A172 (cell line): Measurements from ENCODE around the gene SLC39A9. TPM values are rescaled to one million over a fixed set of nuclear protein-coding genes. Genes with fewer than 3 reads are reported as not detected.

ENCODE experiments used
- DNase-seq: peaks from one replicate; pipeline ENCODE4 v3.0.0-alpha.2; 2015; ENCODE audit warnings: low spot score
- total RNA-seq: library from RNA; depleted of rRNA; stranded (reverse); fragments of >200 nt; shearing (Covaris generic); gene quantifications from 2 replicates; pipeline ENCODE4 v1.2.3, GENCODE V29; 2014; rRNA removed

The SLC39A9 gene, protein sequence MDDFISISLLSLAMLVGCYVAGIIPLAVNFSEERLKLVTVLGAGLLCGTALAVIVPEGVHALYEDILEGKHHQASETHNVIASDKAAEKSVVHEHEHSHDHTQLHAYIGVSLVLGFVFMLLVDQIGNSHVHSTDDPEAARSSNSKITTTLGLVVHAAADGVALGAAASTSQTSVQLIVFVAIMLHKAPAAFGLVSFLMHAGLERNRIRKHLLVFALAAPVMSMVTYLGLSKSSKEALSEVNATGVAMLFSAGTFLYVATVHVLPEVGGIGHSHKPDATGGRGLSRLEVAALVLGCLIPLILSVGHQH
- total RNA-seq = 53.9 and 64.5 TPM in 2 replicates

DNA sequence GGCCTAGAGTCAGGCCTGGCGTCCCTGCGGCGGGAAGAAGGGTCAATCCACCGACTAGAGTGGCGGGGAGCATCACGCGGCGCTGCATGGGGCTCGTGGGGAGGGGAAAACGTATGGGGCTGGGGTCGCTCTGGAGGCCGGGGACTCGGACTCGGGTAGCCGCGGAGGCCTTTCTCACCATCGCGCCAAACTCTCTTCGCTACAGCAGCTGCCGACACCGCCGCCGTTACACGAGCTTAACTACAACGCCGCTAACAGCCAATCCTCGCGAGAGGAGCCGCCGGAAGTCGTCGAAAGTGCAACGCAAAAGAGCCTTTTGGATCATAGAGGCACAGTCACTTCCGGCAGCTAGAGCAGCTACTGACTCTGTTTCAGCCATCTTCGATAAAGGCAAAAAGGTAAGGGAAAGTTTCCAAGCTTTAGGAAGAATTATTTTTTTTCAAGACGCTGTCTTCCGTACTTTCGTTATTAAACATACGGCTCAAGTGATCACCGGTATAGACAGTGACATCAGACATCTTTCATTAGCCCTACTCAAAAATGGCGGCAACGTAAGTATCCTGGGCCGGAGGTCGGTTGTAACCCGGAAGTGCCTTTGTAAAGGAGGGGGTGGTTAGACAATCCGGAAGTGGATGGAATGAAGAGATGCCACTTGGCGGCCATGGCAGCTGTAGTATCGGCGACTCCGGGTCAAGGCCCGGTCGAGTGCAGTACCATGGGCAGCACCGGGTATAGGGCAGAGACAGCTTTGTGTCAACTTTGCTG lies at the start of gene SLC39A9, which contains the start of gene ERH:
TSS of gene SLC39A9 (plus strand) at position 640 of the 765 bp plus-strand sequence. CDS start 678 bp downstream, outside the sequence.
TSS of gene ERH (minus strand) at position 247 of the 765 bp plus-strand sequence. CDS start at position 181, 66 bp downstream.
- peak; percentile 90 for DNase-seq

DNA sequence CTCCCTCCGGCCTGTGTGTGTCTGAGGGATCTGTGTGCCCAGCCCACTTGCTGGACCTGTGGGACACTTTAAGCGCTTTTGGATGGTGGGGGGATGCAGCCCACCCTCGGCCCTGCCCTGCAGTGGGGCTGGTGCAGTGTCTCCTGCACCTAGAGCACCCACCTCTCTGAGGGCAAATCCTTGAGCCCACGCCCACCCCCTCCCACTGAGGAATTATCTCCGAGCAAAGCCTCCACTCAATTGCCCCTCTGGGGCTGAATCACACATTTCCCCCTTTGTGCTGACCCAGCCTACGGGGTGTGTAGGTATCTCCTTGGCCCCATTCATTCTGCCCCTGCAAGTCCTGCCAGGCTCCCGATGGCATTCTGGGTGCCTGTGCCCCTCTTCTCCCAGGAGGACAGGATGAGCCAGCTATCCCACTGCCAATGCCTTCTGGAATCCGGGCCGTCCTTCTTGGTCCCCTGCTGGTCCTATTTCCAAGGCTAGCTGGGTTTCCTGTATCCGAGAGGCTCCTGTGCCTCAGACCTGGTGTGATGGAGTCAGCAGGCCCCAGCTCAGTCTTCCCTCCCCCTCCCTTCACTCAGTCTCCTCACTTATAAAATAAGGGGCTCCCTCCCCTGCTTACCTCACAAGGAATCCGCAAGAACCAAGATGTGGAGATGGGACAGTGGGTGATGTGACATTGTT lies 49.3 kb upstream of the SLC39A9 start:
- DNase-seq = no peak

DNA sequence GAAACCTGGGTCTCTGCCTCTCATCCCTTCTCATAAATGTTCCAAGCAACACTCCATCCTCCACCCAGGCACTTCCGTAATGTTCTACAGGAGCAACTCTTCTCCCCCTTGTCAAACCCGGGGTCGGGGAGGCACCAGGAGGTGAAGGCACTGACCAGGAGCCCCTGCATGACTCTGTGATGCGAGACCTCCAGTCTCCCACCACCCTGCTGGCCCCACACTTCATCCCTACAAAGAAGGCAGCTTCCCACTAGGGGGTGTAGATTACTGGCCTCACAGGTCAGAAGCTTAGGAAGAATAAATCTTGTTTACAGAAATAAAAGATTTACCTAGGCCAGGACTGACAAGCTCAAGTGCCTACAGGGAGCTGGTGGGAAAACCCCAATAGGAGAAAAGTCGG lies 47.6 kb upstream of the SLC39A9 start:
- DNase-seq = no peak

DNA sequence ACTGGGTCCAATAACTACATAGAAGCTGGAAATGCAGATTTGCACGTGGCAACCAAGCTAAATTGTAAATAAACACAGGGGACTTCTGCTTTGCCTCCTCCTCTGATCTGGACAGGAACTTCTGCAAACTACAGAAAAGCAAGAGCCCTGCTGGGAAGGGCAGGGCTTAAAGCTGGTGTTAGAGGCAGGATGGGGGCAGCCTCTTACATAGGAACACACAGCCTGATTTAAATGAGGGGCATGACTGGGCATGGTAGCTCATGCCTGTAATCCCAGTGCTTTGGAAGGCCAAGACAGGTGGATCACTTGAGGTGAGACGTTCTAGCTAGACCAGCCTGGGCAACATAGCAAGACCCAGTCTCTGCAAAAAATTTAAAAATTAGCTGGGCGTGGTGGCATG lies 47.1 kb upstream of the SLC39A9 start:
- no peak for DNase-seq

DNA sequence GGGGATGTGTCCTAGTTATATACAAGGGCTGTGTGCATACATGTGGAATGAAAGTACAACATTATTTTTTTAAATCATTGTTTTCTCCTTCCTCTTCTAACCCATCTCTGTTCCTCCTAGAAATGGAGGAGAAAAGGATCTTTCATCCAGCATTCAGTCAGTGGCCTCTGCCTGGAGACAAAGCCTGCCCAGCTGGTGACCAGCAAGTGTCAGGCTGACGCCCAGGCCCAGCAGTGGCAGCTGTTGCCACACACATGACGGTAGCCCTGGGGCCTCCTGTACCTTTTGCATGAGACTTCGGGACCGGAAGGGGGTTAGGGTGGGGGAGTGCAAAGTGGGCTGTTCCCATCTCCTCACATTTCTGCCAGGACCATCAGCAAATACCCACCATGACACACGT lies 46.6 kb upstream of the SLC39A9 start:
- DNase-seq = no peak

DNA sequence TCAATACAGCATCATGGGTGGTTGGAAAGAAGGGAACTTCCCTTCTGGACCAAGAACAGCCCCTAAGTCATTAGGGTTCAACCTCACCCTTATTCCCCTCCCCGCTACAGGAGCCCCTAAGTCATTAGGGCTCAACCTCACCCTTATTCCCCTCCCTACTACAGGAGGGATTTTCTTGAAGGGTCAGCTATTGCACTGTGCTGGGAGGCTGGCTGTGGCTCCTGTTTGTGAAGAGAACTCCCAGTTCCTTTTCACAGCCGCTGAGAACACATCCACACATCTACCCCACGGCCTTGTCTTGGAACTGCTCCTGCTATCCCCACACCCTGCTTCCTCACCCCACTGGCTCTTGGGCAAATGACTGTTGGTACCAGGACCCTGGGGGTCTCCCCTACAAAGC lies 45.3 kb upstream of the SLC39A9 start:
- DNase-seq = no peak

DNA sequence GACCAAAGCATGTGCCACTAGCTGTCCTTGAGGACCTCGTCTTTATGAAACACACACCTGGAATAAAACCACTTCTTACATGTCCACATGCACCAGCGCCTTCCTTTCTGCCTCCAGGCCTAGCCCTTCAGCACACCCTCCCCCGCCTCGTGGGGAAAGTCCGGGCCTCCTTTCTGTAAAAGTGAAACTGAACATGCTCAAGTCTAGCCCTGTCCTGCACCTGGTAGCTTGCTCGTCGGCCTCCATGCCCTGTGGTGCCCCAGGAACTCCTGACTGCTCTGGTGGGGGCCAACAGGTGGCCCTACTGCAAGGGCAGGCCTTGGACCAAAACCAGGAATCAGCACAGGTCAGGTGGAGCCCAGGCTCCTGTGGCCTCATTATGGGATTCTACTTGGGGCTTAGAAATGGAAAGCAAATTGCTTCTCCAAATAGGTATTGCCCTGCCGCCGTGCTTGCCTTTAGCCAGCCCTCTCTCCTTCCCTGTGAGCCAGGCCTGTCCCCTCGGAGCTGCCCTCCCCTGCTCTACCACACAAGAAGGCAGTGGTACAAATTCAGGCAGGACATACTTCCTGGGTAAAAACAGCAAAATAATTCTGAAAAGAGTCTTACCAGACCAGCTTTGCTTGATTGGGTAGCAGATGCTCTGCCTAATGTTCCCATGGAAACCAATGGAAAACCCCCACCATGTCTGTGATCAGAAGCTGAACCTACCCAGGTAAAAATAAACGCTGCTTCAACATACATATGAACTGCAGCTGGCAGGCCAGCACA lies 43.9 kb upstream of the SLC39A9 start:
- no peak for DNase-seq

DNA sequence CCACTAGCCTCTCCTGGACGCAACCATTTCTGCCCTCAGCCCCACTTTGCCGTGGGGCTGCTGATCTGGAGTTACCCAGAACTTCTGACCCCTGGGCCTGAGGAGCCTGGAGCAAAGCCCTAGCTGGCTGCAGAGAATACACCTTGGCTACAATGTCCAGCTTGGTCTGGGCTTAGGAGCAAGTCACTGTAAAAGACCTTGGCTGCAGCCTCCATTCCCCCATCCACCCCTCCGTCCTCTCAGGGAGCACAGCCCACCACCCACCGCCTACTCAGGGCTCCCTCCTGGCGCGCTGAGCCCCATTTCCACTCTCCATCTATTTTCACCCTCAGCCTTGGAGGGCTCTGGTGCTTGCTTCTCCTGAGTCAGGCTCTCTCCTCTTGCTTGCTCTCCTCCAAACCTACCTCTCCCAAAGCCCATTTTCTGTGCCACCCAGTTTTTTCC lies 43.3 kb upstream of the SLC39A9 start:
- no peak for DNase-seq

DNA sequence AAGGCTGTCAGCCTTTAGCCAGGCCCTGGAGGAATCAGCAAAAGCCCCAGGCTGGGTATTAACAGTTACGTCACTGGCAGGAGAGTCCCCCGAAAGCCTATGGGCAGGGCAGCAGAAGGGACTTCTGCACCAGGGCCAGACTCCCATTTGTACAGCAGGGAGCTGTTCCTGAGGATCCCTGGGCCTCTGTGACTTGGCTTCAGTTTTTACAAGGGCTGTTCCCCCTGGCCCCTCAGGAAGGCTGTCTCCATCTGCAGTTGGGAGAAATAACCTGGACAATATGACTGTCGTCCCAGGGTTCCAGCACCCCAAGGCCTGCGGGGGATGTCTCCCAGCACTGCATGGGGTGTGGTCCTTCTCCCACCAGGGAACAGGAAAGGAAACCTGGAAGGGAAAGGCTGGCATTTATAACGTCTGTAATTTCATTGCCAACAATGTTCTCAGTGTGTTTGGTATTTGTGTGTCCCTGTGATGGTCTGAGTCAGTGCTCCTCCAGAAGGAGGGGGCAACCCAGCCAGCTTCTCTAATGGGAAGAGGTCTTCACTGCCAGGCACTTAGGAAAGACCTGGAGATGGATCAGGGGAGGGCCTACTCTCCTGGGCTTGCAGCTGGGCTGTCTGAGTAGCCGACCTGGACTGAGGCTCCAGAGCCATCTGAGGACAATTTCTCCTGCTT lies 42.7 kb upstream of the SLC39A9 start:
- peak; percentile 54 for DNase-seq

DNA sequence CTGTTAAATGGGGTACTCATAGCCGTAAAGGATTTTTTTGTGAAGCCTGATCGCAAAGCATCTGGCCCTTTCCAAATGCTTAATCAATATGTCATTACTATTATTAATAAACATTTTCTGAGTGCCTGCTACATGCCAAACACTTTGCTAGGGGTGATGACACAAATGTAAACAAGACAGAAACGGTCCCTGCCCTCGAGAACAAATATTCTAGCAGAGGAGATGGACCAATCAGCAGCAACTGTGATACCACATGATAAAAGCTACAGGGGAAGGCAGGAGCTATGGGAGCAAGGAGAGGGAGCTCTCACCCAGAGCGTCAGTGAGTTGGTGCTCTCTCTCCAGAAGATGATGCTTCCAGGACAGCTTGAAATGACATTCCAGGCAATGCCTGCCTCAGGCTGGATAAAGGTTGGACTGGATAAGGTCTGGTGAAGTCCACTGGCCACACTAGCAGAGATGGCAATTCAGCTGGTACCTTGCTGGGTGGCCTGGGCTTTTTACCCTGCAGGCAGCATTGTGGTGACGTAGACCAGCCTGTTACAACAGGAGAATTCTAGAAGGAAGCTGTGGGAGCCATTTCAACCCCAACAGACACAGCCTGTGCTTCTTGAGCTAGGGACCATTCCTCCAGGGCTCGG lies 41.5 kb upstream of the SLC39A9 start:
- DNase-seq = no peak

DNA sequence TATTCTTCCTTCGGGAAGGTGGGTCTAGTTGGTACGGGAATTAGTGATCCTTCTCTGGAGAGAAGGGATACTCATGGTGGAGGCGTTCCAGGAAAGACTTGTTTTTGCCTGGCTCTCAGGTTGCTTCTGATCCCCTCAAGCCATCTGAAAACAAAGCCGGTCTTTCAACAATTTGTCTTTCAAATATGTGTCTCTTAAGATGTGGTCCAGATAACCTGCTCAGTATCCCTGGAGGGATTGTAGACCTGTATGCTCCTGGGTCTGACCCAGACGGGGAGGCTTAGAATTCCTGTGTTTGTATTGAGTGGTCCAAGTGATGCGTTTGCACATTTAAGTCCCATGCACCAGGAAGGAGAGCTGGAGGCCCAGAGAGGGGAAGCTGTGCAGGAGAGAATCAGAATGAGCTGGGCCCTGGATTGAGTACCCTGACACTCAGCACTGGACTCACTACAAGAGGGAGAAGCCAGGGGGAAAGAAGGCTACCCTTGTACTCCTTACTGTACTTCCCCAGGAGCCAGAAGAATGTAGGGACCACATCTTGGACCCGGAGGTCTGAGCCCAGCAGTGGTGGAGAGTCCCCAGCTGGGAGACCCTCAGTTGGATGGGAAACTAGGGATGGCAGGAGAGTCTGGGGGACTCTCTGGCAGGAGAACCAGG lies 40.8 kb upstream of the SLC39A9 start:
- no peak for DNase-seq

DNA sequence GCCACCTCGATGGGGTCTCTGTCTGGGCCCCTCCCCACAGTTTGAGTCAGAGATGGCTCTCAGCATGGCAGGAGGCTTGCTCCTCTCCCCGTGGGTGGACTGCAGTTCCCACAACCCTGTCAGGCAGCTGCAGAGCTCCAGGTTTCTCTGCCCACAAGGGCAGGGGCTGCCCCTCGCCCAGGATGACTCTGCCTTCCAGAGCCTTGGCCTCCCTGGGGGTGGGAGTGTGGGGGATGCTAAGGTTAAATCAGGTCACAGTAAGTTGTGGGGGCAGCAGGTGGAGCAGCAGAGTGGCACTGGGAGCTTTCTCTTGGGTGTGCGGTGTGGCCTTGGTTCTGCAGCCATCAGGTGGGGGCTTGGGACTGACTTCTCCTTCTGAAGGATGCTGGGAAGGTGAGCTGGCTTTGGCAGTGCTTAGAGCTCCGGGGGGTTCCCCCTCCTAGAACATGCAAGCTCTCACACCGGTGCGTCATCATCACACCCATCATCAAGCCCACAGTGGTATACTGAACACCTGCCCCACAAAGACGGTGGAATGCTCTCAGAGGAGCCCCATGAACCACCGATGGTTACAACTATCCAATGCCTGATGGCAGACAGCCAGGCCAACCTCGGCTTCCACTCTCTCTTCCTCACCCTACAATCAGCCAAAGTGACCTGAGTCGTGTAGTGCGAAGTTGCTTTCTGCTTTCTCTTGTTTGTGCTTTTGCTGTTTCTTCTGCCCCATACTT lies 40.1 kb upstream of the SLC39A9 start:
- DNase-seq = peak; percentile 10

DNA sequence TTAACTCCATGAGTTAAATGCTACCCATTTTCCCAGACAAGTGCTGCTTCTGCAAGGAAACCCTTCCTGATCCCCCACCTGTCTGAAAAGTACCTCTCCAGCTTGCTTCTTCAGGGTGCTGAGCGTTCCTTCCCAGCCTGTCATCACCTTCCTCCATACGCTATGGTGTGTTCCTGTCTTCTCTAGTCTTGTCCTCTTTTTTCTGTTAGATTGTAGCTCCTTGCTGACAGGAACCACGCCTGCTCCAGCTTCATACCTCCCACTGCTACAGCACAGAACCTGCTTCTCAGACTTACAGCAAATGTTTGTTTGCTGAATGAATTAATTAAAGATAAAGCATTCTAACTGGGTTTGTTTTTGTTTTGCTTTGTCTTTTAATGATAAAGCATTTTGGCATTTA lies 39.5 kb upstream of the SLC39A9 start:
- DNase-seq = no peak

DNA sequence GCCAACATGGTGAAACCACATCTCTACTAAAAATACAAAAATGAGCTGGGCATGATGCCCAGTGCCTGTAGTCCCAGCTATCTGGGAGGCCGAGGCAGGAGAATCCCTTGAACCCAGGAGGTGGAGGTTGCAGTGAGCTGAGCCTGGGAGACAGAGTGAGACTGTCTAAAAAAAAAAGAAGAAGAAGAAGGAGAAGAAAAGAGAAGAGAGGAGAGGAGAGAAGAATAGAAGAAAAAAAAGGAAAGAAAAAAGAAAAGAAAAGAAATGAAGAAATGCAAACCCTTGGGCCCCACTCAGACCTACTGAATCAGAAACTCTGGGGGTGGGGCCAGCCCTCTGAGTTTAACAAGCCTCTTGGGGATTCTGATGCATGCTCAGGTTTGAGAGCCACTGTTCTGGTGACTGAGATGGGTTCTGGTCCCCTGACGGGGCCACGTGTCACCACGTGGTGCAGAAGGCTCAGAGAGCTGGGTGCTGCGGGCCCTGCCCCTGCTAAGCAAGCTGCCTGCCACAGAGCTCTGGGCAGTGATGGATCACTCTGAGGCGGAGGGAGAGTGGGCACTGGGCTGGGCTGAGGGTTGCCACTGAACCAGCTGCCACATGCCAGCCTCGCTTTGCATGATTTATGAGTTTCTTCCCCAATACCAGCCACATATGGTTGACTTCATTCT lies 37.9 kb upstream of the SLC39A9 start:
- DNase-seq = no peak

DNA sequence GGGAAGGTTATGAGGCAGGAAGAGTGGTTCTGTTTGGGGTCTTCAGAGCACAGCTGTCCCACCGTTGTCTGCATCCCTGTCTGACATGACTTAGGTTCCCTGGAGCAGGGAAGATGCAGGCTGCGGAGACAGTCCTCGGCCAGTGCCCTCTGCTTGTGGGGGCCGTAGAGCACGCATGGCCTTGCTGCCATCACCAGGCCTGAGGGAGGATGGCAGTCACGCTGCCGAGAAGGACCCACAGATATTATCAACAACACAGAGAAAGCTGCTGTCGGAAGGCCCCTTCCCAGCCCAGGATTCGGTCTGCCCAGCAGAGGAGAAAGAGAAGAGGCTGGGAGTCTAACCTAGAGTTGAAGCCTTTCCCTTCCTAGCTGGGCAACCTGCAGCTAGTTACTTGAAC lies 35.4 kb upstream of the SLC39A9 start:
- no peak for DNase-seq

DNA sequence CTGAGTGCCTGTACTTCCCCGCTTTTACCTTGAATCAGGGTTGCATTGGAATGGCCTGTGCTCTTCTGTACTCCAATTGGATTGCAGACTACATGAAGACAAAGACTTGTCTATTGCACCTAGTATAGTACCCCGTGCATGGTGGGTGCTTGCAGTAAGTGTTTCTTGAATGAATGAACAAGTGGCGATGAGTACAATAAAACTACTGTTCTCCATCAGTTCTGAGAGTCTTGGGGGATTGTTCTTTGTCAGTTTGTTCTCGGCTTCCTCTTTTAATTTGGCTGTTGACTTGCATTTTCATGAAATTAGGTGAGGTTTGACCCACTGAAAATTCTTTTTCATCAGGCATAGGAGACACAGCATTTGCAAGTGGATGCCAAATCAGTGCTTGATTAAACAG lies 34.5 kb upstream of the SLC39A9 start:
- no peak for DNase-seq

DNA sequence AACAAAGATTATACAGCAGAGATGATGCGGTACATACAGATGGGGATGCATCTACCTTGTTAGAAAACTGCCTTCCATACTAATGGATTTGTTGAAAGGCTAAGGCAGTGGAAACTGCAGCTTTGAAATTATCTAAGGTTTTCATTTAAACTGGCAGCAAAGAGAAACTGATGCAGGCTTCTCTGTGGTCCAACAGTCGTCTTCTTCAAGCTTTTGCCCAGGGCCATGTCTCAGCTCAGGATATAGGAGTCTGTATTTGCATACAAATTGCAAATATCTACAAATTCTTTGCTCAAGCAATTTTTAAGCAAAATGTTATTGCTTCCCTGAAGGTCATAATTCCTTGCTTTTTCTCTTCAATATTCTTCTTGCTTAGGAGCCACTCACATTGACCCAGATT lies 34.1 kb upstream of the SLC39A9 start:
- DNase-seq = no peak

DNA sequence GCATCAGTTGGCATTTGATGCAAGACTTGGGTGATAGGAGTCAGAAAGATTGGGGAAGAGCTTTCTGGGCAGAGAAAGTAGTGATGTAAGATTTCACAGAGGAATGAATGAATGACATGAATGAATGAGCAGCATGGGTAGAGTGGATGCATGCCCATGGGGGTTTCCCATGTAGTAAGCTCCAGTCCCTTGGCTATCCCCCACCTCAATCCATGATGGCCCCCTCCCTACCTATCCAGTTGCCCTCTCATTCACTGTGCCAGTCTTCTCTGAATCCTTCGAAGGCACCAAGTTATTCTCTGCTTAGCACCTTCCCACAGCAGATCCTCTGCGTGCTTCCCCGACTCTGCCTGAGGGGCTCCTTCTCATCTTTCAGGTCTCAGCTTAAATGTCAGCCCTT lies 32.4 kb upstream of the SLC39A9 start:
- no peak for DNase-seq

DNA sequence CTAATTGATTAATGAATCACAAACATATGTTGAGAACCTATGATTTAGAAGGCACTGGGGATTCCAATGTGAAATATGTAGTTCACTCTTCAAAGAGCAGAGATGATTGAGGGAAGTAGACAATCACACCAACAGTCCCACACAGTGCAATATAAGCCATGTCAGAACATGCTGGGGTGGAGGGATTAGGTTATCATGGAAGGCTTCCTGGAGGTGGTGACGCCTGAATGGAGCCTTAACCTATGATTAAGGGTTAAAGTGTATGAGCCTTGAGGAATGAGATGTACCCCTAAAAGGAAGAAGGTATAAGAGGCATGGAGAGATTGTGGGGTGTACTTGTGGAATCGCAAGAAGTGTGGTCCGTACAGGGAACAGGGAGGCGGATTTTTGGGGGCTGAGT lies 31.7 kb upstream of the SLC39A9 start:
- DNase-seq = no peak
